ENCODE measurements around the gene KCND2. TPM values are rescaled to one million over a fixed set of nuclear protein-coding genes. Genes with fewer than 3 reads are reported as not detected.

Gene KCND2
- polyA plus RNA-seq, 3 donors, result not detected

DNA sequence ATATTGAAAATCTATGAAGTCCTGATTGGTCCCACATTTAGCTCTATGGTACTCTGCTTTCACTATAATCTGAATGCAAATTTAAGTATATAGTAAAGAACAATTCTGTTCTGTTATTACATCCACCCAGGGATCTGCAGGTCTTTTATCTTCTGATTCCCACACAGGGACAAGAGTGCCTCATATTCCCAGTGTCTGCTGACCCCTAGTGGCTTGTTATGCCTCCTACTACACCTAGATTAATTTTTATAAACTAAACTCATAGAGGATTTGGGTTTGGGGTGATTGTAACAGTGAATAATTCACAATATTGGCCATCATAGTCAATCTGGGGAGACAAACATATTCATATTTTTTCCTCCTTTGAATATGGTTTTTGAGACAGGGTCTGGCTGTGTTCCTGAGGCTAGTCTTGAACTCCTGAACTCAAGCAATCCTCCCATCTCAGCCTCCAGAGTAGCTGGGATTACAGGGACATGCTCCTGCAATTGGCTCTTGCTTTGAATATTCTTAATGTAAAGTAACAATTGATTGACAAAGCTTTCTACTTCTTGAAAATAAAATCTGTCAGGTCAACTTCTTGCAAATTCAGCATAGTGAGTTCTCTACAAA is 282.1 kb downstream of the KCND2 start:
- Histone ChIP-seq H3K4me3 (replicated peaks in 1 of 3; ENCODE audit: low read depth in 2 of 3, low read length in 3 of 3) (no peak overlapping the region), H3K36me3 (replicated peaks in 1 of 2; ENCODE audit: control insufficient read depth in 1 of 2, insufficient read depth in 2 of 2, low read length in 2 of 2) (no peaks in the 10 kb centered on the region), H3K27ac (ENCODE audit: low read depth in 1 of 2, low read length in 2 of 2) (no peak overlapping the region), H4K20me1 (ENCODE audit: insufficient read depth, low read length) (no peaks in the 10 kb centered on the region), H2AFZ (ENCODE audit: insufficient read depth, low read depth, low read length, poor library complexity, severe bottlenecking) (no peak overlapping the region), H3K79me2 (ENCODE audit: insufficient read depth, low read length) (no peaks in the 10 kb centered on the region), H3K27me3 (ENCODE audit: control insufficient read depth in 2 of 2, insufficient read depth in 2 of 2, low read length in 2 of 2) (no peaks in the 10 kb centered on the region), H3K9me3 (replicated peaks in 1 of 2; ENCODE audit: control insufficient read depth in 1 of 2, insufficient read depth in 1 of 2, low read length in 2 of 2) (no peaks in the 10 kb centered on the region), H3K4me1 (ENCODE audit: control insufficient read depth in 1 of 2, insufficient read depth in 2 of 2, low read length in 2 of 2) (no peaks in the 10 kb centered on the region), H3K4me2 (replicated peaks; ENCODE audit: extremely low read depth, low read length, poor library complexity, severe bottlenecking) (no peak overlapping the region), H3K9ac (ENCODE audit: insufficient read depth, low read length, poor library complexity, severe bottlenecking) (no peak overlapping the region)
- no peak for DNase-seq
- peaks cover 0 to 1% (median 0%) of the 10 kb centered on the region in 3 donors for H3K27me3 Mint-ChIP-seq (ENCODE audit: low read depth in 3 of 3)
- intact Hi-C loops (cut with micrococcal nuclease), result no loop called here
- TF ChIP-seq, protein P1, sequence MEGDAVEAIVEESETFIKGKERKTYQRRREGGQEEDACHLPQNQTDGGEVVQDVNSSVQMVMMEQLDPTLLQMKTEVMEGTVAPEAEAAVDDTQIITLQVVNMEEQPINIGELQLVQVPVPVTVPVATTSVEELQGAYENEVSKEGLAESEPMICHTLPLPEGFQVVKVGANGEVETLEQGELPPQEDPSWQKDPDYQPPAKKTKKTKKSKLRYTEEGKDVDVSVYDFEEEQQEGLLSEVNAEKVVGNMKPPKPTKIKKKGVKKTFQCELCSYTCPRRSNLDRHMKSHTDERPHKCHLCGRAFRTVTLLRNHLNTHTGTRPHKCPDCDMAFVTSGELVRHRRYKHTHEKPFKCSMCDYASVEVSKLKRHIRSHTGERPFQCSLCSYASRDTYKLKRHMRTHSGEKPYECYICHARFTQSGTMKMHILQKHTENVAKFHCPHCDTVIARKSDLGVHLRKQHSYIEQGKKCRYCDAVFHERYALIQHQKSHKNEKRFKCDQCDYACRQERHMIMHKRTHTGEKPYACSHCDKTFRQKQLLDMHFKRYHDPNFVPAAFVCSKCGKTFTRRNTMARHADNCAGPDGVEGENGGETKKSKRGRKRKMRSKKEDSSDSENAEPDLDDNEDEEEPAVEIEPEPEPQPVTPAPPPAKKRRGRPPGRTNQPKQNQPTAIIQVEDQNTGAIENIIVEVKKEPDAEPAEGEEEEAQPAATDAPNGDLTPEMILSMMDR (IDR thresholded peaks at IDR 0.05), result peak; percentile 19
- H3K4me3 Mint-ChIP-seq, result no peak overlapping the region
- no peaks in the 10 kb centered on the region for H3K4me1 Mint-ChIP-seq
- H3K36me3 Mint-ChIP-seq, result no peaks in the 10 kb centered on the region
- H3K9me3 Mint-ChIP-seq, result peaks cover 0 to under 1% (median 0%) of the 10 kb centered on the region in 7 donors
- no peak overlapping the region for H3K27ac Mint-ChIP-seq

DNA sequence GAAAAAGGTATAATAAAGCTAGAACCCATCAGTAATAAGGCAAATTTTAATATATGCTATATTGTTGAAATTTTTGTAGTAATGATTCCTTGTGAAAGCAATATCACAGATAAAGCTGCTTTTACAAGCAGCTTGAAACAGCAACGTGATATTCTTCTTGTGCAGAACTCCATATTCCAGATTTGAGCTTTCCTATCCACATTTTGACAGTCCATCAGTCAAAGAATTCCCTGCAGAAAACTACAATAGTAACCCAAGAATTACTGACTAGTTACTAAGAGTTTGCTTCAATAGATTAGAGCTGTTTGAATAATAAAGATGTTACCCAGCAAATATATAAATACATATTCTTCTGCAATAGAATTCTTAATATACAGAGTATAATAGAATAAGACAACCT is 291.2 kb downstream of the KCND2 start:
- Histone ChIP-seq H3K9ac (ENCODE audit: insufficient read depth, low read length, poor library complexity, severe bottlenecking) (no peak overlapping the region), H3K9me3 (replicated peaks in 1 of 2; ENCODE audit: control insufficient read depth in 1 of 2, insufficient read depth in 1 of 2, low read length in 2 of 2) (no peaks in the 10 kb centered on the region), H3K36me3 (replicated peaks in 1 of 2; ENCODE audit: control insufficient read depth in 1 of 2, insufficient read depth in 2 of 2, low read length in 2 of 2) (no peaks in the 10 kb centered on the region), H3K27ac (ENCODE audit: low read depth in 1 of 2, low read length in 2 of 2) (no peak overlapping the region), H3K79me2 (ENCODE audit: insufficient read depth, low read length) (no peaks in the 10 kb centered on the region), H2AFZ (ENCODE audit: insufficient read depth, low read depth, low read length, poor library complexity, severe bottlenecking) (no peak overlapping the region), H4K20me1 (ENCODE audit: insufficient read depth, low read length) (no peaks in the 10 kb centered on the region), H3K27me3 (ENCODE audit: control insufficient read depth in 2 of 2, insufficient read depth in 2 of 2, low read length in 2 of 2) (peaks cover 0 to 2% of the 10 kb centered on the region in 2 donors), H3K4me1 (ENCODE audit: control insufficient read depth in 1 of 2, insufficient read depth in 2 of 2, low read length in 2 of 2) (no peaks in the 10 kb centered on the region), H3K4me2 (replicated peaks; ENCODE audit: extremely low read depth, low read length, poor library complexity, severe bottlenecking) (no peak overlapping the region), H3K4me3 (replicated peaks in 1 of 3; ENCODE audit: low read depth in 2 of 3, low read length in 3 of 3) (no peak overlapping the region)
- Mint-ChIP-seq H3K9me3 (no peaks in the 10 kb centered on the region), H3K27ac (no peak overlapping the region), H3K4me3 (no peak overlapping the region), H3K36me3 (no peaks in the 10 kb centered on the region), H3K27me3 (ENCODE audit: low read depth in 3 of 3) (peaks cover 0 to 5% (median 2%) of the 10 kb centered on the region in 3 donors), H3K4me1 (no peaks in the 10 kb centered on the region)
- no peak for DNase-seq
- intact Hi-C loops (cut with micrococcal nuclease), result no loop called here
- TF ChIP-seq, protein P1 (IDR thresholded peaks at IDR 0.05), result no peak
- WGBS (ENCODE audit: insufficient coverage), result no CpG with 5 or more reads among the region's 1 CpG

Measured in CD14-positive monocyte (primary cell).